AG09319 (cell line): ENCODE data around the gene BCAS3.
"Not testable (repeated sequence)": the region's sequence is repeated elsewhere in the genome, so short reads cannot be mapped to it uniquely, and the experiment has no call there.

Experiments used
- DNase-seq: peaks from one replicate; pipeline ENCODE4 v3.0.0-alpha.2; 2010; ENCODE audit warnings: low read depth; ENCODE audit errors: extremely low read depth
- CTCF ChIP-seq: IDR thresholded peaks from 2 replicates; pipeline ENCODE4 v1.5.1; 2011; ENCODE audit warnings: low read depth, mild to moderate bottlenecking, inconsistent platforms, low read length, moderate library complexity

The BCAS3 gene

GRCh38 chr17:61136296-61136695 is 458.6 kb downstream of the BCAS3 start:
- no peak for DNase-seq
- TF ChIP-seq CTCF, result no peak

GRCh38 chr17:61139219-61139618 is 461.6 kb downstream of the BCAS3 start:
- TF ChIP-seq CTCF, result no peak
- DNase-seq, result peak; percentile 22

- DNase-seq, result no peak
- TF ChIP-seq CTCF, result no peak
Observed at GRCh38 chr17:61140081-61140786, 462.6 kb downstream of the BCAS3 start.

- no peak for TF ChIP-seq CTCF
Observed at GRCh38 chr17:61143026-61143425, 465.4 kb downstream of the BCAS3 start.

GRCh38 chr17:61144137-61144536 is 466.5 kb downstream of the BCAS3 start:
- DNase-seq, result no peak
- no peak for TF ChIP-seq CTCF

More at GRCh38 chr17:61143026-61143425, 465.4 kb downstream of the BCAS3 start:
- no peak for DNase-seq

- TF ChIP-seq CTCF, result no peak
Observed at GRCh38 chr17:61144617-61145564, 467.2 kb downstream of the BCAS3 start.

GRCh38 chr17:61146833-61147232 is 469.2 kb downstream of the BCAS3 start:
- DNase-seq, result not testable (repeated sequence)

More at GRCh38 chr17:61144617-61145564, 467.2 kb downstream of the BCAS3 start:
- DNase-seq, result no peak
